ENCODE results near the gene PIAS2.

GRCh38 chr18:46764586-46764985, 152.7 kb downstream of the PIAS2 start:
- TF ChIP-seq REST (IDR thresholded peaks at IDR 0.05; ENCODE audit: insufficient read depth in 1 of 2, low read depth in 2 of 2, low read length in 2 of 2), result no peak
- TF ChIP-seq POLR2AphosphoS5 (IDR thresholded peaks at IDR 0.05; ENCODE audit: low read depth, low read length), result no peak
- no peak for TF ChIP-seq SIN3A (IDR thresholded peaks at IDR 0.05; ENCODE audit: borderline replicate concordance, insufficient read depth, low read length)

Measured in PFSK-1 (cell line).